Stimulated activated CD4-positive, alpha-beta T cell treated with anti-CD3 and anti-CD28 coated beads, Interleukin-2, amount 100 ng/mL, for 4 hours (primary cell): Measurements from ENCODE around the gene AP1G2.
"Not testable (repeated sequence)": the region's sequence is repeated elsewhere in the genome, so short reads cannot be mapped to it uniquely, and the experiment has no call there.

Source experiments
- DNase-seq: peaks from one replicate; pipeline ENCODE4 v3.0.0-alpha.2; 2020; ENCODE audit warnings: low read depth

The AP1G2 gene

GRCh38 chr14:23538050-23538718 lies 29.4 kb downstream of the AP1G2 start:
- DNase-seq, result no peak

- DNase-seq, result no peak
Measured at GRCh38 chr14:23537351-23538049, 30.1 kb downstream of the AP1G2 start.

- DNase-seq, result not testable (repeated sequence)
Measured at GRCh38 chr14:23536906-23537305, 30.7 kb downstream of the AP1G2 start.

- no peak for DNase-seq
Measured at GRCh38 chr14:23536494-23536893, 31.1 kb downstream of the AP1G2 start.

GRCh38 chr14:23535943-23536342 lies 31.6 kb downstream of the AP1G2 start:
- no peak for DNase-seq

GRCh38 chr14:23533652-23534435 lies 33.7 kb downstream of the AP1G2 start:
- no peak for DNase-seq

GRCh38 chr14:23532658-23533057 lies 34.9 kb downstream of the AP1G2 start:
- DNase-seq, result no peak

- no peak for DNase-seq
Measured at GRCh38 chr14:23531391-23531790, 36.2 kb downstream of the AP1G2 start.

GRCh38 chr14:23530375-23531055 lies 37.1 kb downstream of the AP1G2 start:
- no peak for DNase-seq

GRCh38 chr14:23529016-23529415 lies 38.6 kb downstream of the AP1G2 start:
- no peak for DNase-seq

- no peak for DNase-seq
Measured at GRCh38 chr14:23528555-23528954, 39.0 kb downstream of the AP1G2 start.

GRCh38 chr14:23525611-23526010 lies 42.0 kb downstream of the AP1G2 start:
- no peak for DNase-seq

GRCh38 chr14:23524954-23525353 lies 42.6 kb downstream of the AP1G2 start:
- no peak for DNase-seq

GRCh38 chr14:23523229-23524016 lies 44.2 kb downstream of the AP1G2 start:
- DNase-seq, result no peak

GRCh38 chr14:23522643-23523198 lies 44.9 kb downstream of the AP1G2 start:
- DNase-seq, result no peak

GRCh38 chr14:23521785-23522640 lies 45.6 kb downstream of the AP1G2 start:
- no peak for DNase-seq

- no peak for DNase-seq
Measured at GRCh38 chr14:23520899-23521533, 46.6 kb downstream of the AP1G2 start.

- no peak for DNase-seq
Measured at GRCh38 chr14:23518709-23519108, 48.9 kb downstream of the AP1G2 start.

GRCh38 chr14:23517650-23518326 lies 49.8 kb downstream of the AP1G2 start:
- DNase-seq, result no peak
